Measurements from ENCODE around the gene DUSP2. TPM values are rescaled to one million over a fixed set of nuclear protein-coding genes. Genes with fewer than 3 reads are reported as not detected.

Gene DUSP2
- polyA plus RNA-seq, 1 experiment = 0.94 TPM

- peaks cover 4% of the 10 kb centered on the region for H3K27me3 ChIP-seq (ENCODE audit: control insufficient read depth, insufficient read depth, low read length)
- CTCF ChIA-PET = interaction anchor here (1.0 to 5.3 kb wide), 5 partner anchors 10 to 124 kb away, joined by 3 to 54 read pairs (median 3); no protein-coding TSS in a partner anchor
- no peaks in the 10 kb centered on the region; the same call in 1 of the 2 replicates for H3K9me3 ChIP-seq (ENCODE audit: control insufficient read depth, insufficient read depth, low read length)
- H3K4me3 ChIP-seq (ENCODE audit: low read depth, low read length) = no peak overlapping the region
- H3K27ac ChIP-seq (ENCODE audit: low read depth, low read length) = no peak overlapping the region
- POLR2A ChIA-PET = no interaction called here
- no peak for TF ChIP-seq CTCF (IDR thresholded peaks at IDR 0.05; ENCODE audit: low read depth, low read length)
- DNase-seq (ENCODE audit: low read depth, low spot score) = no peak
Measured at GRCh38 chr2:96140941-96141623, 4.2 kb downstream of the DUSP2 start.

- POLR2A ChIA-PET = interaction anchor here (0.7 kb wide), 1 partner anchor 107 kb away, joined by 4 read pairs; no protein-coding TSS in a partner anchor
- Histone ChIP-seq H3K27ac (ENCODE audit: low read depth, low read length) (no peak overlapping the region), H3K27me3 (ENCODE audit: control insufficient read depth, insufficient read depth, low read length) (peaks cover 9% of the 10 kb centered on the region), H3K9me3 (ENCODE audit: control insufficient read depth, insufficient read depth, low read length) (no peaks in the 10 kb centered on the region; the same call in 1 of the 2 replicates), H3K4me3 (ENCODE audit: low read depth, low read length) (no peak overlapping the region)
- DNase-seq (ENCODE audit: low read depth, low spot score) = no peak
- TF ChIP-seq CTCF (IDR thresholded peaks at IDR 0.05; ENCODE audit: low read depth, low read length) = no peak
- CTCF ChIA-PET = interaction anchor here (0.7 to 5.3 kb wide), 10 partner anchors 8 to 371 kb away, joined by 3 to 54 read pairs (median 3); no protein-coding TSS in a partner anchor
Measured at GRCh38 chr2:96139181-96139758, 6.0 kb downstream of the DUSP2 start.

- Histone ChIP-seq H3K27ac (ENCODE audit: low read depth, low read length) (no peak within 1 kb of the TSS), H3K4me3 (ENCODE audit: low read depth, low read length) (no peak within 1 kb of the TSS), H3K9me3 (ENCODE audit: control insufficient read depth, insufficient read depth, low read length) (no peaks in the 10 kb centered on the region), H3K27me3 (ENCODE audit: control insufficient read depth, insufficient read depth, low read length) (peaks cover 17% of the 10 kb centered on the region)
- ChIA-PET CTCF (interaction anchor here (0.6 to 5.3 kb wide), 12 partner anchors 9 to 372 kb away, joined by 3 to 54 read pairs (median 3); no protein-coding TSS in a partner anchor), POLR2A (interaction anchor here (0.7 to 1.0 kb wide), 2 partner anchors 108 to 128 kb away, joined by 3 to 4 read pairs; no protein-coding TSS in a partner anchor)
- TF ChIP-seq CTCF (IDR thresholded peaks at IDR 0.05; ENCODE audit: low read depth, low read length) = peak; percentile 73
- DNase-seq (ENCODE audit: low read depth, low spot score) = no peak
Measured at GRCh38 chr2:96138179-96139145, 6.8 kb downstream of the DUSP2 start, which contains the start of gene ASTL. Gene ASTL, minus strand, starts transcription at chr2:96138502. Its CDS starts 66 bp downstream, at chr2:96138436.

GRCh38 chr2:96137321-96138178, 7.7 kb downstream of the DUSP2 start:
- POLR2A ChIA-PET = interaction anchor here (1.0 kb wide), 1 partner anchor 129 kb away, joined by 3 read pairs; no protein-coding TSS in a partner anchor

More at GRCh38 chr2:96137321-96138178, 7.7 kb downstream of the DUSP2 start:
- no peak for TF ChIP-seq CTCF (IDR thresholded peaks at IDR 0.05; ENCODE audit: low read depth, low read length)
- CTCF ChIA-PET = interaction anchor here (0.6 to 5.3 kb wide), 7 partner anchors 13 to 373 kb away, joined by 3 to 54 read pairs (median 4); no protein-coding TSS in a partner anchor
- DNase-seq (ENCODE audit: low read depth, low spot score) = no peak
- Histone ChIP-seq H3K4me3 (ENCODE audit: low read depth, low read length) (no peak overlapping the region), H3K27ac (ENCODE audit: low read depth, low read length) (no peak overlapping the region), H3K9me3 (ENCODE audit: control insufficient read depth, insufficient read depth, low read length) (no peaks in the 10 kb centered on the region; the same call in 1 of the 2 replicates), H3K27me3 (ENCODE audit: control insufficient read depth, insufficient read depth, low read length) (peaks cover 23% of the 10 kb centered on the region)
